Nephron (organoid): ENCODE measurements around the gene HBG1.

Experiments
- H3K27ac Mint-ChIP-seq, 3 experiments: 2 replicates each; pipeline ENCODE4 v1.8.0; 2020; ENCODE audit warnings: mixed read lengths in 3 of 3, mild to moderate bottlenecking in 2 of 3, moderate library complexity in 1 of 3
- H3K27me3 Mint-ChIP-seq: 2 replicates; pipeline ENCODE4 v1.8.0; 2021; ENCODE audit warnings: low read depth, mild to moderate bottlenecking, moderate library complexity, mixed read lengths
- H3K36me3 Mint-ChIP-seq: 2 replicates; pipeline ENCODE4 v1.8.0; 2020; ENCODE audit warnings: low read depth, mixed read lengths
- H3K4me1 Mint-ChIP-seq: 2 replicates; pipeline ENCODE4 v1.8.0; 2020; ENCODE audit warnings: mixed read lengths
- H3K4me3 Mint-ChIP-seq, 3 experiments: 2 replicates each; pipeline ENCODE4 v1.8.0; 2020; ENCODE audit warnings: mild to moderate bottlenecking in 3 of 3, mixed read lengths in 3 of 3, moderate library complexity in 2 of 3
- H3K9me3 Mint-ChIP-seq: 2 replicates; pipeline ENCODE4 v1.8.0; 2020; ENCODE audit warnings: mixed read lengths
- CTCF ChIP-seq, 3 experiments: fragments of 200-600 bp; sonication (generic); IDR thresholded peaks; one replicate each; pipeline ENCODE4 v1.5.0; 2021; ENCODE audit warnings: antibody characterized with exemption in 3 of 3; ENCODE audit not compliant: unreplicated experiment in 3 of 3

The HBG1 gene

GRCh38 chr11:5235364-5236095 lies 14.1 kb downstream of the HBG1 start:
- H3K36me3 Mint-ChIP-seq = no peaks in the 10 kb centered on the region
- TF ChIP-seq CTCF (IDR thresholded peaks at IDR 0.05; ENCODE audit: unreplicated experiment in 3 of 3) = no peak
- no peaks in the 10 kb centered on the region for H3K4me1 Mint-ChIP-seq
- no peak overlapping the region for H3K27ac Mint-ChIP-seq
- H3K27me3 Mint-ChIP-seq = peaks cover 4% of the 10 kb centered on the region
- H3K4me3 Mint-ChIP-seq = no peak overlapping the region
- no peaks in the 10 kb centered on the region for H3K9me3 Mint-ChIP-seq

GRCh38 chr11:5234381-5234834 lies 15.2 kb downstream of the HBG1 start, which contains the start of gene HBD:
TSS of gene HBD (minus strand) at chr11:5234483. CDS start at chr11:5234433, 50 bp downstream.
- peaks cover 4% of the 10 kb centered on the region for H3K27me3 Mint-ChIP-seq
- no peak for TF ChIP-seq CTCF (IDR thresholded peaks at IDR 0.05; ENCODE audit: unreplicated experiment in 3 of 3)
- no peaks in the 10 kb centered on the region for H3K4me1 Mint-ChIP-seq
- no peak within 1 kb of the TSS for H3K4me3 Mint-ChIP-seq
- H3K27ac Mint-ChIP-seq = no peak within 1 kb of the TSS
- H3K36me3 Mint-ChIP-seq = no peaks in the 10 kb centered on the region
- H3K9me3 Mint-ChIP-seq = no peaks in the 10 kb centered on the region

- no peaks in the 10 kb centered on the region for H3K36me3 Mint-ChIP-seq
- no peak overlapping the region for H3K27ac Mint-ChIP-seq
- TF ChIP-seq CTCF (IDR thresholded peaks at IDR 0.05; ENCODE audit: unreplicated experiment in 3 of 3) = no peak
- peaks cover 4% of the 10 kb centered on the region for H3K27me3 Mint-ChIP-seq
- H3K4me3 Mint-ChIP-seq = no peak overlapping the region
- no peaks in the 10 kb centered on the region for H3K4me1 Mint-ChIP-seq
- no peaks in the 10 kb centered on the region for H3K9me3 Mint-ChIP-seq
These were observed 16.4 kb downstream of the HBG1 start for GRCh38 chr11:5233307-5233706.

GRCh38 chr11:5232821-5233220 lies 16.8 kb downstream of the HBG1 start:
- Mint-ChIP-seq H3K4me3 (no peak overlapping the region), H3K36me3 (no peaks in the 10 kb centered on the region), H3K27ac (no peak overlapping the region), H3K9me3 (no peaks in the 10 kb centered on the region), H3K4me1 (no peaks in the 10 kb centered on the region), H3K27me3 (peaks cover 4% of the 10 kb centered on the region)
- TF ChIP-seq CTCF (IDR thresholded peaks at IDR 0.05; ENCODE audit: unreplicated experiment in 3 of 3) = no peak

- no peak for TF ChIP-seq CTCF (IDR thresholded peaks at IDR 0.05; ENCODE audit: unreplicated experiment in 3 of 3)
These were observed 17.5 kb downstream of the HBG1 start for GRCh38 chr11:5232176-5232575.

GRCh38 chr11:5231111-5231510 lies 18.5 kb downstream of the HBG1 start:
- Mint-ChIP-seq H3K9me3 (no peaks in the 10 kb centered on the region), H3K4me1 (no peaks in the 10 kb centered on the region), H3K4me3 (no peak overlapping the region), H3K36me3 (no peaks in the 10 kb centered on the region), H3K27ac (no peak overlapping the region), H3K27me3 (peaks cover 6% of the 10 kb centered on the region)
- TF ChIP-seq CTCF (IDR thresholded peaks at IDR 0.05; ENCODE audit: unreplicated experiment in 3 of 3) = no peak

More at GRCh38 chr11:5232176-5232575, 17.5 kb downstream of the HBG1 start:
- no peaks in the 10 kb centered on the region for H3K4me1 Mint-ChIP-seq
- H3K27ac Mint-ChIP-seq = no peak overlapping the region
- H3K36me3 Mint-ChIP-seq = no peaks in the 10 kb centered on the region
- H3K9me3 Mint-ChIP-seq = no peaks in the 10 kb centered on the region
- H3K4me3 Mint-ChIP-seq = no peak overlapping the region
- H3K27me3 Mint-ChIP-seq = peaks cover 4% of the 10 kb centered on the region
